Measurements from ENCODE around the gene TGM2.

- TF ChIP-seq CTCF (IDR thresholded peaks at IDR 0.05; ENCODE audit: low read depth, low read length) (no peak), POLR2A (IDR thresholded peaks at IDR 0.05; ENCODE audit: extremely low read depth, insufficient read length) (no peak), MAX (IDR thresholded peaks at IDR 0.05; ENCODE audit: low read depth, low read length) (no peak)
These were observed 16.6 kb downstream of the TGM2 start for GRCh38 chr20:38148328-38149102.

All from NB4 (cell line).